Pons (tissue), 1 donor: ENCODE data around the gene KIF2C.
A peak's percentile ranks its signal among the peaks of the same experiment; 100 is the strongest.
"Not testable (repeated sequence)": the region's sequence is repeated elsewhere in the genome, so short reads cannot be mapped to it uniquely, and the experiment has no call there.

Source experiments
- DNase-seq: peaks from one replicate; pipeline ENCODE4 v3.0.0-alpha.2; 2016; ENCODE audit warnings: low spot score

The KIF2C gene

GRCh38 chr1:44775930-44776729 is 36.5 kb downstream of the KIF2C start:
- peak; percentile 15 for DNase-seq

GRCh38 chr1:44776730-44777068 is 37.1 kb downstream of the KIF2C start:
- DNase-seq, result no peak

- no peak for DNase-seq
These were observed 37.9 kb downstream of the KIF2C start for GRCh38 chr1:44777547-44777946.

- no peak for DNase-seq
These were observed 38.5 kb downstream of the KIF2C start for GRCh38 chr1:44777969-44778635.

GRCh38 chr1:44778705-44779576 is 39.3 kb downstream of the KIF2C start:
- DNase-seq, result no peak

- no peak for DNase-seq
These were observed 41.0 kb downstream of the KIF2C start for GRCh38 chr1:44780583-44781121.

GRCh38 chr1:44783697-44784093 is 44.1 kb downstream of the KIF2C start:
- no peak for DNase-seq

GRCh38 chr1:44784094-44785028 is 44.7 kb downstream of the KIF2C start:
- DNase-seq, result no peak

- DNase-seq, result no peak
These were observed 45.4 kb downstream of the KIF2C start for GRCh38 chr1:44785029-44785380.

- no peak for DNase-seq
These were observed 46.0 kb downstream of the KIF2C start for GRCh38 chr1:44785501-44786137.

GRCh38 chr1:44786138-44786840 is 46.7 kb downstream of the KIF2C start:
- no peak for DNase-seq

- DNase-seq, result no peak
These were observed 47.3 kb downstream of the KIF2C start for GRCh38 chr1:44786841-44787426.

GRCh38 chr1:44787506-44787905 is 47.9 kb downstream of the KIF2C start:
- DNase-seq, result no peak

- no peak for DNase-seq
These were observed 48.7 kb downstream of the KIF2C start, which contains the start of gene BEST4 for GRCh38 chr1:44788120-44788860. Gene BEST4 (minus strand): TSS chr1:44788170. CDS start chr1:44787705, 465 bp downstream.

GRCh38 chr1:44790968-44791801 is 51.5 kb downstream of the KIF2C start:
- no peak for DNase-seq

GRCh38 chr1:44792736-44793502 is 53.3 kb downstream of the KIF2C start:
- no peak for DNase-seq

GRCh38 chr1:44797886-44798285 is 58.2 kb downstream of the KIF2C start:
- not testable (repeated sequence) for DNase-seq
